Adrenal gland (tissue), 12 donors: ENCODE measurements around the gene YY1. TPM values are rescaled to one million over a fixed set of nuclear protein-coding genes. Genes with fewer than 3 reads are reported as not detected.
"Not testable (repeated sequence)": the region's sequence is repeated elsewhere in the genome, so short reads cannot be mapped to it uniquely, and the experiment has no call there.

Experiments used
- DNase-seq, 7 donors: peaks; one replicate each; pipeline ENCODE4 v3.0.0-alpha.2; 2019 to 2020
- H3K27ac ChIP-seq, 5 donors: fragments of 200-600 bp; sonication (generic) in 4 of 5; 1 replicate in 3 of 5; 2 replicates in 2 of 5; pipeline versions ENCODE4 v1.5.1 to v1.8.0; 2016 to 2020; ENCODE audit warnings: mild to moderate bottlenecking in 1 of 5
- H3K27me3 ChIP-seq: fragments of 200-600 bp; 2 replicates; pipeline ENCODE4 v1.8.0; 2021
- H3K36me3 ChIP-seq, 2 donors: fragments of 200-600 bp; replicated peaks in 1 of 2; 1 replicate in 1 of 2; 2 replicates in 1 of 2; pipeline versions ENCODE4 v1.5.1 to v1.8.0; 2018 to 2022
- H3K4me1 ChIP-seq, 2 donors: fragments of 200-600 bp; replicated peaks in 1 of 2; 1 replicate in 1 of 2; 2 replicates in 1 of 2; pipeline versions ENCODE4 v1.5.1 to v1.8.0; 2018 to 2021
- H3K4me3 ChIP-seq, 4 donors: fragments of 200-600 bp; sonication (generic) in 3 of 4; one replicate each; pipeline ENCODE4 v1.5.1; 2016 to 2018
- H3K9me3 ChIP-seq, 3 donors: fragments of 200-600 bp; sonication (generic) in 1 of 3; replicated peaks in 1 of 3; 1 replicate in 2 of 3; 2 replicates in 1 of 3; pipeline versions ENCODE4 v1.5.1 to v1.8.0; 2016 to 2021
- POLR2A ChIP-seq, 2 donors: fragments of 450-650 bp; IDR thresholded peaks; one replicate each; pipeline ENCODE4 v1.6.1; 2017; ENCODE audit warnings: antibody characterized with exemption in 2 of 2, mild to moderate bottlenecking in 2 of 2, moderate library complexity in 1 of 2
- WGBS, 4 donors: extraction: QIAGEN DNeasy Blood & Tissue Kit in 2 of 4; methylation state at CpG; one replicate each; pipeline versions ENCODE4 v1.1.5 to v1.1.7; 2013 to 2017; 5-methylcytosine and 5-hydroxymethylcytosine counted together
- intact Hi-C, 2 donors: fragments of 100-400 bp; cut with DNase I; formaldehyde crosslinking; loops; one replicate each; pipeline versions ENCODE4 v1.14.1 to v1.15.0; 2022 to 2023
- polyA plus RNA-seq, 3 donors: library from polyadenylated mRNA; stranded (reverse); fragments of 200-250 nt in 2 of 3; fragments of 350-450 nt in 1 of 3; fragmentation: Illumina TruSeq in 1 of 3; extraction: RNeasy Lipid Tissue Mini Kit (QIAGEN cat#74804) in 1 of 3; gene quantifications; one replicate each; pipeline ENCODE4 v1.2.3, GENCODE V29; 2013 to 2014
- total RNA-seq, 9 donors: library from RNA; depleted of rRNA in 4 of 9; stranded (reverse); fragments of >200 nt in 4 of 9; fragments of 120-200 nt in 1 of 9; fragmentation: NEBNext Ultra II Directional in 1 of 9; extraction: Animal tissue kit (Norgen Biotek cat#: 25700) in 1 of 9; gene quantifications; one replicate each; pipeline versions ENCODE4 v1.1.0 to v1.2.4, GENCODE V29; 2013 to 2023
- TF ChIP-seq, protein P1 (sequence below), 6 experiments: fragments of 450-650 bp in 4 of 6; fragments of 200-600 bp in 2 of 6; sonication (generic) in 1 of 6; IDR thresholded peaks; 1 replicate in 5 of 6; 2 replicates in 1 of 6; pipeline versions ENCODE4 v1.5.1 to v1.8.0; 2016 to 2021; ENCODE audit warnings: antibody characterized with exemption in 6 of 6, mild to moderate bottlenecking in 2 of 6, moderate library complexity in 1 of 6
- donor health status: healthy with polysubstance abuse.
- donor health status: Bipolar disorder and iron deficiency.
- donor health status: DM: yes; HTN: yes; CAD: no.
- donor health status: DM: no; HTN: no; CAD: no.
- donor health status: DM: no; HTN: no; CAD: no.
- donor health status: DM: yes; HTN: yes; CAD: no.

The YY1 gene
- total and polyA plus RNA-seq, 12 donors, result 20.1 to 79.7 (median 52.4) TPM

DNA sequence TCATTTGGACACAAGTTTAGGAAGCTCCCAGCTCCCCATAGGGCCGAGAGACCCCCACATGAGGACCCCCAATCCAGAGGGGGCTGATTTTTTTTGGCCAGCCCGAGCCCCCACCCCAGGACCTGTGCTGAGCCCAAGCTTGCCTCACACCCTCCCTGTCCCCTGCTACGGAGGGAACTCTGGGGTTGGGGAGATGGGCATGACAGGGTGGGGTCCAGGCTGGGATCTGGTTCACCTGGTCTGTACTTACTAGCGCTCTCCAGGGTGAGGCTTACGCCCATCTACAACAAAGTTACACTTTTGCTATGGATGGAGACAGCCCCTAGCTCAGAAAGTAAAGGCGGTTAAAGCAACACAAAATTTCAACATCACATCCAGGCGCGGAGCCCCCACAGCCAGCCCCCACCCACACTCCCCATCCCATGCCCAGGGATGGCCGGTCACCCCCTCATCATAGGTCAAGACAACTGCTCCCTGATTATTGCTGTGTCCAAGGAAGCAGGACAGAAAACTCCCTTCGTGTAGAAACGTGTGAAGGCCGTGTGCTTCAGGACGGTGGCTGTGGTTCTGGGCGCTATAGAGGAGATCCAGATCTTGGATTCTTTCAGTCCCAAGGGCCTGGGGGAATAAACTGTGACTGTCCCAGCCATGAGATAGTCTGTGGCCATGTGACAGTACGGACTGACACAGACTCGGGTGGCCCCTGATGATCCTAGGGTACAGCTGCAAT is 56.6 kb downstream of the YY1 start:
- DNase-seq, result peak in 2 of 7 donors; percentile 12 to 16
- peak overlapping the region in 3 of 5 donors; percentile 82 to 92 (median 86) for H3K27ac ChIP-seq

DNA sequence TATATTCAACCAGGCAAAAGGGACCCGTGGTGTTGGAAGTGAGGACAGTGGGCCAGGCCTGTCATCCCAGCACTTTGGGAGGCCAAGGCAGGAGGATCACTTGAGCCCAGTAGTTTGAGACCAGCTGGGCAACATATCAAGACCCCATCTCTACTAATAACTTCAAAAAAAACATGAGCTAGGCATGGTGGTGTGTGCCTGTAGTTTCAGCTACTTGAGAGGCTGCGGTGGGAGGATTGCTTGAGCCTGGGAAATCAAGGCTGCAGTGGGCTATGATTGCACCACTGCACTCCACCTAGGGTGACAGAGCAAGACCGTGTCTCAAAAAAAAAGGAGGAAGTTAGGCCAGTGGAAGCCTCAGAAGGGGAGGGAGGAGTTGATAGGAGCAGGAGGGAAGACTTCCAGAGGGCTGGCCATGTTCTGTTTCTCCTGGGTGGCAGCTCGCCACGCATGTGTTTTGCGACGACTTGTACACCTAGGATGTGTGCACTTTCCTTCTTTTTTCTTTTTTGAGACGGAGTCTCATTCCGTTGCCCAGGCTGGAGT is 57.2 kb downstream of the YY1 start:
- intact Hi-C loops, result no loop called here
- Histone ChIP-seq H3K9me3 (no peaks in the 10 kb centered on the region), H3K27ac (peak overlapping the region in 4 of 5 donors; percentile 28 to 92 (median 84)), H3K4me3 (no peak overlapping the region), H3K4me1 (peaks cover 24 to 41% of the 10 kb centered on the region in 2 donors), H3K27me3 (no peaks in the 10 kb centered on the region), H3K36me3 (peaks cover 0 to 19% of the 10 kb centered on the region in 2 donors)
- TF ChIP-seq POLR2A (IDR thresholded peaks at IDR 0.05), result no peak
- TF ChIP-seq, protein P1, sequence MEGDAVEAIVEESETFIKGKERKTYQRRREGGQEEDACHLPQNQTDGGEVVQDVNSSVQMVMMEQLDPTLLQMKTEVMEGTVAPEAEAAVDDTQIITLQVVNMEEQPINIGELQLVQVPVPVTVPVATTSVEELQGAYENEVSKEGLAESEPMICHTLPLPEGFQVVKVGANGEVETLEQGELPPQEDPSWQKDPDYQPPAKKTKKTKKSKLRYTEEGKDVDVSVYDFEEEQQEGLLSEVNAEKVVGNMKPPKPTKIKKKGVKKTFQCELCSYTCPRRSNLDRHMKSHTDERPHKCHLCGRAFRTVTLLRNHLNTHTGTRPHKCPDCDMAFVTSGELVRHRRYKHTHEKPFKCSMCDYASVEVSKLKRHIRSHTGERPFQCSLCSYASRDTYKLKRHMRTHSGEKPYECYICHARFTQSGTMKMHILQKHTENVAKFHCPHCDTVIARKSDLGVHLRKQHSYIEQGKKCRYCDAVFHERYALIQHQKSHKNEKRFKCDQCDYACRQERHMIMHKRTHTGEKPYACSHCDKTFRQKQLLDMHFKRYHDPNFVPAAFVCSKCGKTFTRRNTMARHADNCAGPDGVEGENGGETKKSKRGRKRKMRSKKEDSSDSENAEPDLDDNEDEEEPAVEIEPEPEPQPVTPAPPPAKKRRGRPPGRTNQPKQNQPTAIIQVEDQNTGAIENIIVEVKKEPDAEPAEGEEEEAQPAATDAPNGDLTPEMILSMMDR (IDR thresholded peaks at IDR 0.05), result no peak
- DNase-seq, result peak in 1 of 7 donors; percentile 20
- 73 to 82% (median 77%) methylated on average over 8 to 9 of the region's 9 CpGs for WGBS, 4 donors

More for the DNA sequence above, 56.6 kb downstream of the YY1 start:
- 88 to 93% (median 91%) methylated on average over 14 to 16 of the region's 16 CpGs for WGBS, 4 donors
- intact Hi-C loops, result no loop called here
- TF ChIP-seq, protein P1 (IDR thresholded peaks at IDR 0.05), result no peak
- TF ChIP-seq POLR2A (IDR thresholded peaks at IDR 0.05), result no peak
- peaks cover 0 to 22% of the 10 kb centered on the region in 2 donors for H3K36me3 ChIP-seq
- H3K27me3 ChIP-seq, result no peaks in the 10 kb centered on the region
- H3K4me1 ChIP-seq, result peaks cover 24 to 41% of the 10 kb centered on the region in 2 donors
- H3K4me3 ChIP-seq, result no peak overlapping the region
- no peaks in the 10 kb centered on the region for H3K9me3 ChIP-seq

DNA sequence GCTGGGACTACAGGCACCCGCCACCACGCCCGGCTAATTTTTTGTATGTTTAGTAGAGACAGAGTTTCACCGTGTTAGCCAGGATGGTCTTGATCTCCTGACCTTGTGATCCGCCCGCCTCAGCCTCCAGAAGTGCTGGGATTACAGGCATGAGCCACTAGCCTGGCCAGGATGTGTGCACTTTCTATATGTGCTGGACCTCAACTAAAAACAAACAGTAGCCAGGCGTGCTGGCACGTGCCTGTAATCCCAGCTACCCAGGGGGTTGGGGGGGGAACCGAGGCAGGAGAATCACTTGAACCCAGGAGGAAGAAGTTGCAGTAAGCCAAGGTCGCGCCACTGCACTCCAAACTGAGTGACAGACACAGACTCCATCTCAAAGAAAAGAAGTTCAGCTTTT is 57.8 kb downstream of the YY1 start:
- DNase-seq, result peak in 1 of 7 donors; percentile 23
- H3K27me3 ChIP-seq, H3K9me3 ChIP-seq, H3K4me3 ChIP-seq, intact Hi-C loops: not testable (repeated sequence)
- H3K36me3 ChIP-seq, result peaks cover 0 to 13% of the 10 kb centered on the region in 2 donors
- WGBS, 4 donors, result 66 to 73% (median 69%) methylated on average over 10 to 11 of the region's 11 CpGs
- peak overlapping the region in 4 of 5 donors; percentile 28 to 86 (median 84) for H3K27ac ChIP-seq
- H3K4me1 ChIP-seq, result peaks cover 24 to 41% of the 10 kb centered on the region in 2 donors

DNA sequence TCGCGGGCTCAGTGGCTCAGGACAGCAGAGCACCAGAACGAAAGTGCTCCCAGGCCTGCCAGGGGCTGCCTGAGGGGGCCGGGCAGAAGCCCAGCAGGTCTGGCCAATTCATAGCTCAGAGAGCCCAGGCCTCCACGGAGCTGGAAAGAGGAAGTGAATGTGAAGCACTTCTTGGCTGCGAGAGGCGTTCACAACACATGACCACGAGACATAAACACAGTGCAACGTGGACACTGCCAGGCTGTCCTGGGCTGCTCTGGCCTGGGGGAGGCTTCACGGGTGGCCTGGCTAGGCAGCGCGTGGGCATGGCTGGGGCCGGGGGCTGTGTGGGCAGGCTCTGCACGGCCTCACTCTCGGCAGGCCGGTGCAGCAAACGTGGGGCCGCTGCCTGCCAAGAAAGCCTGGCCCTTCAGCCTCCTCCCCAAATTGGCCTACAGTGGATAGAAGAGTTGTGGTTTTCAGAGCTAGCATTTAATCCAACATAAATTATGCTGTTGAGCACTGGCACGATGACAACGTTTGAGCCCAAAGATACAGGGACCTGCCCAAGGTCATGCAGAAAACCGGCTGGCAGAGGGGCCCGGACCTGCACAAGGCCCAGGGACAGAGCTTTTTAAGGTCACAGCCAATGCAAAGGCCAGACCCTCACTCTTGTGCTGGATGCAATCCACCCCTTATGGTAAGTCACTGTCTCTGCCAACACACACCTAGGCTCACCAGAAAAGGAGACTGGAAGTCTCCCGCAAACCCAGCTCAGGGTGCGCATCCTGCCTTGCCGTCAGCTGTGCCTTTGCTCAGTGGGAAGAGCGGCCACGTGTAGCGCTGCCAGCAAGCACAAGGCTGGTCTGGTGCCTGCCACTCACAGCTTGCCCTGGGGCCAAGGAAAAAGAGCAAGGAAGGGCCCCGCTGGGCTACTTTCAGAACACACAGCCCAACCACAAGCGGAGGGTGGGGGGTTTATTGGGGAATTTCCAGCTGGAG is 58.7 kb downstream of the YY1 start:
- peaks cover 28 to 47% of the 10 kb centered on the region in 2 donors for H3K4me1 ChIP-seq
- H3K9me3 ChIP-seq, result no peaks in the 10 kb centered on the region
- H3K4me3 ChIP-seq, result no peak overlapping the region
- intact Hi-C loops, result no loop called here
- peak in 6 of 7 donors; percentile 77 to 87 (median 84) for DNase-seq
- WGBS, 4 donors, result 23 to 40% (median 34%) methylated on average over 13 to 30 of the region's 30 CpGs
- peaks cover 0 to 4% of the 10 kb centered on the region in 2 donors for H3K36me3 ChIP-seq
- peak overlapping the region; percentile 28 to 86 (median 82) for H3K27ac ChIP-seq
- no peaks in the 10 kb centered on the region for H3K27me3 ChIP-seq
- peak in 1 of 2 donors; percentile 47 for TF ChIP-seq POLR2A (IDR thresholded peaks at IDR 0.05)
- TF ChIP-seq, protein P1 (IDR thresholded peaks at IDR 0.05), result no peak
